ENCODE measurements around the gene CST1. TPM values are rescaled to one million over a fixed set of nuclear protein-coding genes. Genes with fewer than 3 reads are reported as not detected.

CST1 gene
- total RNA-seq, 4 donors from 2014 or later, result 6.8 TPM; not detected in 3

DNA sequence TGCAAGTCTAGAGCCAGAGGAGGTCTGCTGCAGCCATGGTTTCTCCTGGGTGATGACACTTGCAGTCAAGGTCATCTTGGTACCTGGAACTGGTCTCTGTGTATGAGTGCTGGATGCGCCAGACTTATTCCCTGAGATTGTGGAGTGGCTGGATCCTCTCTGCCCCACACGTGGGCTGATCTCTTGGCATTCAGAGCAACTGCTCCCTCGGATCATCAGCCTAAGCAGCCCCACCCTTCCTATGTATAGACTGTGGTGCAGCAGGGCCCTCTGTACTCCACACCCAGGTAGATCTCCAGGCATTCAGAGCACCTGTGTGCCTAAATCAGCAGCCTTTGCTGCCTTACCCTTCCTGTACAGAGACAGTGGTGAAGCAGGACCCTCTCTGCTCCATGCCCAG, 49.8 kb downstream of the CST1 start:
- 71 to 76% methylated on average over 3 of the region's 3 CpGs for WGBS, 2 donors
- DNase-seq (ENCODE audit: low spot score in 2 of 2), result no peak
- no peak overlapping the region for H3K4me3 ChIP-seq (ENCODE audit: low read depth, poor library complexity, severe bottlenecking)
- intact Hi-C loops (cut with DNase I; ENCODE audit: low total_unique reads), result no loop called here
- TF ChIP-seq POLR2A (IDR thresholded peaks at IDR 0.05), result no peak

GRCh38 chr20:23697947-23698346, 52.8 kb downstream of the CST1 start:
- no peak overlapping the region for H3K4me3 ChIP-seq (ENCODE audit: low read depth, poor library complexity, severe bottlenecking)
- TF ChIP-seq POLR2A (IDR thresholded peaks at IDR 0.05), result no peak
- no peak for TF ChIP-seq CTCF (IDR thresholded peaks at IDR 0.05)
- no peak for DNase-seq (ENCODE audit: low spot score in 2 of 2)
- 0 to 50% methylated on average over 1 of the region's 1 CpG for WGBS, 2 donors
- intact Hi-C loops (cut with DNase I; ENCODE audit: low total_unique reads), result no loop called here

Other genes starting within 250 kb of the CST1 start
- not detected for gene CST9L, start 182.5 kb downstream of the CST1 start, total RNA-seq
- gene CST9, start 145.0 kb downstream of the CST1 start, total RNA-seq, result not detected
- gene CST3, start 113.0 kb downstream of the CST1 start, total RNA-seq, result 100 to 1,000 TPM; 348 to 760 (median 498) TPM
- not detected for gene CST4, start 61.9 kb downstream of the CST1 start, total RNA-seq
- not detected for gene CST2, start 75.8 kb upstream of the CST1 start, total RNA-seq
- gene CST5, start 128.8 kb upstream of the CST1 start, total RNA-seq, result not detected
- not detected for gene GGTLC1, start 237.8 kb upstream of the CST1 start, total RNA-seq

All from lower leg skin (tissue), 4 donors.